HG02588 (cell line): Measurements from ENCODE around the gene PCBP3.

ENCODE experiments used
- ATAC-seq: cut with Tn5 transposase; IDR thresholded peaks from one replicate; pipeline ENCODE4 v1.9.1; 2021; ENCODE audit warnings: mild to moderate bottlenecking, moderate library complexity; ENCODE audit not compliant: unreplicated experiment

PCBP3 gene

GRCh38 chr21:45983649-45983965 is 340.1 kb downstream of the PCBP3 start:
- ATAC-seq, result no peak

- ATAC-seq, result no peak
Measured at GRCh38 chr21:45983981-45984551, 340.5 kb downstream of the PCBP3 start.

- no peak for ATAC-seq
Measured at GRCh38 chr21:45984584-45985095, 341.1 kb downstream of the PCBP3 start.

- no peak for ATAC-seq
Measured at GRCh38 chr21:45985471-45986315, 342.2 kb downstream of the PCBP3 start.

GRCh38 chr21:45986316-45987051 is 343.0 kb downstream of the PCBP3 start:
- no peak for ATAC-seq

- no peak for ATAC-seq
Measured at GRCh38 chr21:45987121-45987711, 343.7 kb downstream of the PCBP3 start.

- ATAC-seq, result no peak
Measured at GRCh38 chr21:45988366-45989347, 345.1 kb downstream of the PCBP3 start.

- no peak for ATAC-seq
Measured at GRCh38 chr21:45989355-45990048, 346.0 kb downstream of the PCBP3 start.

- ATAC-seq, result no peak
Measured at GRCh38 chr21:45990049-45990711, 346.7 kb downstream of the PCBP3 start.

- ATAC-seq, result no peak
Measured at GRCh38 chr21:45990741-45991605, 347.4 kb downstream of the PCBP3 start.

GRCh38 chr21:45991606-45992300 is 348.2 kb downstream of the PCBP3 start:
- no peak for ATAC-seq
